GM12878 (cell line): ENCODE data around the gene ACAD11. TPM values are rescaled to one million over a fixed set of nuclear protein-coding genes. Genes with fewer than 3 reads are reported as not detected.

ENCODE experiments used
- ATAC-seq: fragments of 200-7000 bp; cut with Tn5 transposase; 3 replicates; pipeline ENCODE4 v1.9.1; 2020; ENCODE audit warnings: mild to moderate bottlenecking, moderate library complexity
- BruUV-seq: library from RNA; stranded (reverse); fragments of 400-500 nt; replicated peaks from 2 replicates; lab custom pipeline; 2021; lab: Mats Ljungman, UMichigan
- CTCF ChIA-PET: fragments of 300-600 bp; sonication (Branson Sonifier 250); formaldehyde crosslinking; extraction: SDS; loops from one replicate; lab custom pipeline; 2021; ENCODE audit warnings: inconsistent platforms; lab: Yijun Ruan, JAX
- POLR2A ChIA-PET: fragments of 350-600 bp; formaldehyde crosslinking; extraction: SDS; loops from one replicate; lab custom pipeline; 2021; ENCODE audit warnings: inconsistent platforms; lab: Charles Lee
- RAD21 ChIA-PET: fragments of 300-600 bp; sonication (Branson Sonifier 250); formaldehyde crosslinking; loops from one replicate; lab custom pipeline; 2023; ENCODE audit warnings: antibody characterized with exemption; ENCODE audit not compliant: unreplicated experiment; lab: Charles Lee
- SMC1A ChIA-PET: fragments of 300-600 bp; sonication (Branson Sonifier 250); formaldehyde crosslinking; loops from one replicate; lab custom pipeline; 2023; ENCODE audit not compliant: unreplicated experiment, uncharacterized antibody; lab: Charles Lee
- DNase-seq: peaks from one replicate; pipeline ENCODE4 v3.0.0-alpha.2; 2011; ENCODE audit warnings: low read depth, low spot score
- FAIRE-seq: peaks from 3 replicates; lab custom pipeline; 2011; peaks lifted over from hg19 to GRCh38; lab: Jason Lieb, UNC
- H2AFZ ChIP-seq: 2 replicates; pipeline ENCODE4 v1.6.0; 2011; ENCODE audit warnings: low read depth, low read length, control low read depth; ENCODE audit not compliant: control insufficient read depth
- H3K27ac ChIP-seq: 2 replicates; pipeline ENCODE4 v1.5.1; 2011; ENCODE audit warnings: control low read depth; ENCODE audit not compliant: control insufficient read depth, insufficient read depth
- H3K27me3 ChIP-seq, 2 experiments: replicated peaks in 1 of 2; 2 replicates each; pipeline versions ENCODE4 v1.6.0 to v1.6.1; 2011; ENCODE audit warnings: low read length in 1 of 2; ENCODE audit not compliant: control insufficient read depth in 2 of 2, insufficient read depth in 2 of 2
- H3K36me3 ChIP-seq, 2 experiments: 2 replicates each; pipeline ENCODE4 v1.5.1; 2011; ENCODE audit warnings: low read length in 1 of 2; ENCODE audit not compliant: control insufficient read depth in 2 of 2, insufficient read depth in 2 of 2
- H3K4me1 ChIP-seq: 2 replicates; pipeline ENCODE4 v1.6.1; 2011; ENCODE audit warnings: mild to moderate bottlenecking, low read length, moderate library complexity, mixed read lengths; ENCODE audit not compliant: control insufficient read depth, insufficient read depth
- H3K4me2 ChIP-seq: 2 replicates; pipeline ENCODE4 v1.6.0; 2011; ENCODE audit warnings: control low read depth; ENCODE audit not compliant: control insufficient read depth, insufficient read depth
- H3K4me3 ChIP-seq: fragments of 200-600 bp; sonication (generic); 2 replicates; pipeline ENCODE4 v1.5.1; 2016
- H3K79me2 ChIP-seq: 2 replicates; pipeline ENCODE4 v1.6.0; 2011; ENCODE audit warnings: low read length; ENCODE audit not compliant: control insufficient read depth, insufficient read depth
- H3K9ac ChIP-seq: 2 replicates; pipeline ENCODE4 v1.8.0; 2011; ENCODE audit warnings: low read length, control low read depth, mixed read lengths; ENCODE audit not compliant: control insufficient read depth, insufficient read depth
- H3K9me3 ChIP-seq: replicated peaks from 3 replicates; pipeline ENCODE4 v1.5.1; 2011; ENCODE audit warnings: mild to moderate bottlenecking, low read length; ENCODE audit not compliant: control insufficient read depth, insufficient read depth
- H4K20me1 ChIP-seq: 2 replicates; pipeline ENCODE4 v1.6.0; 2011; ENCODE audit not compliant: control insufficient read depth, insufficient read depth
- ETV6 ChIP-seq, 2 experiments: fragments of 450-650 bp in 1 of 2; IDR thresholded peaks in 1 of 2; conservative IDR thresholded peaks in 1 of 2; 2 replicates each; pipeline ENCODE4 v1.6.1; 2014; ENCODE audit warnings: antibody characterized with exemption in 1 of 2, borderline replicate concordance in 1 of 2, low read depth in 1 of 2, mild to moderate bottlenecking in 1 of 2, moderate library complexity in 1 of 2
- FOS ChIP-seq: IDR thresholded peaks from 3 replicates; pipeline ENCODE4 v1.6.1; 2011; ENCODE audit warnings: borderline replicate concordance; ENCODE audit not compliant: insufficient read length; ENCODE audit errors: extremely low read depth
- HDAC2 ChIP-seq: fragments of 200-600 bp; sonication (generic); IDR thresholded peaks from 2 replicates; pipeline ENCODE4 v1.6.1; 2017
- IRF4 ChIP-seq: IDR thresholded peaks from 2 replicates; pipeline ENCODE4 v1.6.1; 2011; ENCODE audit warnings: low read depth, low read length
- MEF2B ChIP-seq: fragments of 450-650 bp; IDR thresholded peaks from 2 replicates; pipeline ENCODE4 v1.6.1; 2018; ENCODE audit warnings: mild to moderate bottlenecking, moderate library complexity; ENCODE audit not compliant: partially characterized antibody, poor library complexity, severe bottlenecking
- NFYA ChIP-seq: IDR thresholded peaks from 2 replicates; pipeline ENCODE4 v1.6.1; 2011; ENCODE audit warnings: low read depth, mild to moderate bottlenecking, low read length, improper control_type of control experiment, borderline replicate concordance
- PKNOX1 ChIP-seq: fragments of 450-650 bp; IDR thresholded peaks from 2 replicates; pipeline ENCODE4 v1.6.1; 2016; ENCODE audit warnings: mild to moderate bottlenecking
- POLR2AphosphoS5 ChIP-seq: IDR thresholded peaks from 2 replicates; pipeline ENCODE4 v1.6.1; 2011; ENCODE audit warnings: mild to moderate bottlenecking, low read length, inconsistent platforms
- RCOR1 ChIP-seq: conservative IDR thresholded peaks from 2 replicates; pipeline ENCODE4 v1.6.1; 2012; ENCODE audit warnings: low read depth, low read length, improper control_type of control experiment
- SRF ChIP-seq, 2 experiments: IDR thresholded peaks; 2 replicates each; pipeline ENCODE4 v1.6.1; 2011; ENCODE audit warnings: low read depth in 2 of 2, low read length in 2 of 2, mild to moderate bottlenecking in 1 of 2, moderate library complexity in 1 of 2
- YBX1 ChIP-seq: fragments of 450-650 bp; IDR thresholded peaks from 2 replicates; pipeline ENCODE4 v1.6.1; 2016; ENCODE audit warnings: antibody characterized with exemption
- ZNF24 ChIP-seq: fragments of 450-650 bp; IDR thresholded peaks from 2 replicates; pipeline ENCODE4 v1.6.1; 2017; ENCODE audit warnings: antibody characterized with exemption, mild to moderate bottlenecking
- WGBS: methylation state at CpG from one replicate; pipeline ENCODE4 v1.1.6; 2016; ENCODE audit warnings: low lambda C conversion rate; ENCODE audit not compliant: insufficient replicate concordance, insufficient coverage; ENCODE audit errors: missing lambda C conversion rate; 5-methylcytosine and 5-hydroxymethylcytosine counted together
- in situ Hi-C: fragments of 300-500 bp; cut with MboI; formaldehyde crosslinking; loops from 9 replicates; pipeline ENCODE4 v1.14.3; 2018; ENCODE audit warnings: mixed read lengths
- intact Hi-C: fragments of 100-400 bp; cut with micrococcal nuclease; formaldehyde crosslinking; loops from one replicate; pipeline ENCODE4 v1.14.2; 2022; ENCODE audit not compliant: unreplicated experiment
- polyA plus RNA-seq, 11 experiments: library from polyadenylated mRNA; depleted of rRNA in 4 of 11; unstranded in 6 of 11; stranded (reverse) in 5 of 11; fragments of >200 nt; fragmentation: Nextera tagmentation in 4 of 11; fragmentation: Illumina TruSeq in 1 of 11; extraction: Ambion mirVana in 4 of 11; extraction: Trizol in 1 of 11; gene quantifications; 1 replicate in 1 of 11; 2 replicates in 10 of 11; pipeline versions ENCODE4 v1.2.1 to v1.2.3, GENCODE V29; 2011 to 2016; ENCODE audit warnings: inconsistent platforms in 2 of 11, missing spikeins in 2 of 11, low read depth in 1 of 11
- total RNA-seq, 4 experiments: library from RNA; depleted of rRNA in 3 of 4; stranded (reverse); fragments of >200 nt in 3 of 4; fragmentation: Illumina TruSeq in 1 of 4; extraction: Trizol in 1 of 4; gene quantifications; 2 replicates each; pipeline versions ENCODE4 v1.2.1 to v1.2.3, GENCODE V29; 2013 to 2021
- TF ChIP-seq, protein P1 (sequence below): fragments of 450-650 bp; conservative IDR thresholded peaks from 2 replicates; pipeline ENCODE4 v1.6.1; 2017; ENCODE audit warnings: mild to moderate bottlenecking, moderate library complexity
- TF ChIP-seq, protein P2 (sequence below): fragments of 450-650 bp; IDR thresholded peaks from 2 replicates; pipeline ENCODE4 v1.6.1; 2017; ENCODE audit warnings: low read depth, mild to moderate bottlenecking, moderate library complexity

Gene ACAD11
- total and polyA plus RNA-seq, 10 of the 15 experiments (the other 5 are each of a cell fraction or from before 2014, with no cell fraction given), result 2.4 to 15.9 (median 10.4) TPM

- POLR2A ChIA-PET, result no interaction called here
- FAIRE-seq, result no peak
- CTCF ChIA-PET, result interaction anchor here (1.5 to 2.1 kb wide), 2 partner anchors 9 to 49 kb away, joined by 4 to 6 read pairs; no protein-coding TSS in a partner anchor
These were observed 65.7 kb downstream of the ACAD11 start for GRCh38 chr3:132593947-132594323.

More at GRCh38 chr3:132593947-132594323, 65.7 kb downstream of the ACAD11 start:
- Histone ChIP-seq H3K27me3 (no peaks in the 10 kb centered on the region), H3K36me3 (peaks cover 0 to 3% of the 10 kb centered on the region in 2 experiments; a peak in 2 of 4 replicates), H3K27ac (no peak overlapping the region), H3K9me3 (no peaks in the 10 kb centered on the region), H3K4me2 (no peak overlapping the region), H3K79me2 (no peaks in the 10 kb centered on the region), H3K9ac (no peak overlapping the region), H4K20me1 (no peaks in the 10 kb centered on the region), H3K4me3 (no peak overlapping the region), H3K4me1 (no peaks in the 10 kb centered on the region), H2AFZ (no peak overlapping the region)
- ATAC-seq (no peak), DNase-seq (no peak)
- SMC1A ChIA-PET, result interaction anchor here (1.1 kb wide), 1 partner anchor 48 kb away, joined by 3 read pairs; no protein-coding TSS in a partner anchor
- no TSS peak for BruUV-seq
- no peak for TF ChIP-seq NFYA
- TF ChIP-seq YBX1, result no peak
- TF ChIP-seq ZNF24, result no peak
- no peak for TF ChIP-seq ETV6 (conservative IDR thresholded peaks at IDR 0.05 in 1 of 2, IDR thresholded peaks at IDR 0.05 in 1 of 2; ENCODE audit: borderline replicate concordance in 1 of 2, low read depth in 1 of 2)
- TF ChIP-seq, protein P1, sequence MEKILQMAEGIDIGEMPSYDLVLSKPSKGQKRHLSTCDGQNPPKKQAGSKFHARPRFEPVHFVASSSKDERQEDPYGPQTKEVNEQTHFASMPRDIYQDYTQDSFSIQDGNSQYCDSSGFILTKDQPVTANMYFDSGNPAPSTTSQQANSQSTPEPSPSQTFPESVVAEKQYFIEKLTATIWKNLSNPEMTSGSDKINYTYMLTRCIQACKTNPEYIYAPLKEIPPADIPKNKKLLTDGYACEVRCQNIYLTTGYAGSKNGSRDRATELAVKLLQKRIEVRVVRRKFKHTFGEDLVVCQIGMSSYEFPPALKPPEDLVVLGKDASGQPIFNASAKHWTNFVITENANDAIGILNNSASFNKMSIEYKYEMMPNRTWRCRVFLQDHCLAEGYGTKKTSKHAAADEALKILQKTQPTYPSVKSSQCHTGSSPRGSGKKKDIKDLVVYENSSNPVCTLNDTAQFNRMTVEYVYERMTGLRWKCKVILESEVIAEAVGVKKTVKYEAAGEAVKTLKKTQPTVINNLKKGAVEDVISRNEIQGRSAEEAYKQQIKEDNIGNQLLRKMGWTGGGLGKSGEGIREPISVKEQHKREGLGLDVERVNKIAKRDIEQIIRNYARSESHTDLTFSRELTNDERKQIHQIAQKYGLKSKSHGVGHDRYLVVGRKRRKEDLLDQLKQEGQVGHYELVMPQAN, result no peak
- TF ChIP-seq PKNOX1, result no peak
- TF ChIP-seq HDAC2, result no peak
- TF ChIP-seq, protein P2, sequence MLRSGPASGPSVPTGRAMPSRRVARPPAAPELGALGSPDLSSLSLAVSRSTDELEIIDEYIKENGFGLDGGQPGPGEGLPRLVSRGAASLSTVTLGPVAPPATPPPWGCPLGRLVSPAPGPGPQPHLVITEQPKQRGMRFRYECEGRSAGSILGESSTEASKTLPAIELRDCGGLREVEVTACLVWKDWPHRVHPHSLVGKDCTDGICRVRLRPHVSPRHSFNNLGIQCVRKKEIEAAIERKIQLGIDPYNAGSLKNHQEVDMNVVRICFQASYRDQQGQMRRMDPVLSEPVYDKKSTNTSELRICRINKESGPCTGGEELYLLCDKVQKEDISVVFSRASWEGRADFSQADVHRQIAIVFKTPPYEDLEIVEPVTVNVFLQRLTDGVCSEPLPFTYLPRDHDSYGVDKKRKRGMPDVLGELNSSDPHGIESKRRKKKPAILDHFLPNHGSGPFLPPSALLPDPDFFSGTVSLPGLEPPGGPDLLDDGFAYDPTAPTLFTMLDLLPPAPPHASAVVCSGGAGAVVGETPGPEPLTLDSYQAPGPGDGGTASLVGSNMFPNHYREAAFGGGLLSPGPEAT, result no peak
- TF ChIP-seq MEF2B, result no peak
- TF ChIP-seq RCOR1, result no peak
- TF ChIP-seq IRF4, result no peak
- TF ChIP-seq SRF (IDR thresholded peaks at IDR 0.05; ENCODE audit: low read depth in 2 of 2, low read length in 2 of 2), result no peak
- TF ChIP-seq FOS, result no peak
- TF ChIP-seq POLR2AphosphoS5, result no peak
- WGBS, result 100% methylated on average over 3 of the region's 3 CpGs
- RAD21 ChIA-PET, result no interaction called here
- in situ Hi-C loops, result no loop called here
- intact Hi-C loops, result no loop called here
